Central memory CD4-positive, alpha-beta T cell (primary cell): ENCODE measurements around the gene TMEM129.
A peak's percentile ranks its signal among the peaks of the same experiment; 100 is the strongest.

Experiments
- DNase-seq: peaks from one replicate; pipeline ENCODE4 v3.0.0; 2022

Gene TMEM129

GRCh38 chr4:1757836-1758235 lies 36.7 kb upstream of the TMEM129 start:
- no peak for DNase-seq

GRCh38 chr4:1756893-1757779 lies 36.0 kb upstream of the TMEM129 start:
- no peak for DNase-seq

- DNase-seq, result no peak
Observed at GRCh38 chr4:1756079-1756478, 35.0 kb upstream of the TMEM129 start.

- no peak for DNase-seq
Observed at GRCh38 chr4:1755297-1755696, 34.2 kb upstream of the TMEM129 start.

- no peak for DNase-seq
Observed at GRCh38 chr4:1754336-1754735, 33.2 kb upstream of the TMEM129 start.

GRCh38 chr4:1753697-1754311 lies 32.7 kb upstream of the TMEM129 start:
- DNase-seq, result no peak

- DNase-seq, result no peak
Observed at GRCh38 chr4:1753294-1753696, 32.2 kb upstream of the TMEM129 start.

GRCh38 chr4:1752284-1753041 lies 31.3 kb upstream of the TMEM129 start:
- peak; percentile 13 for DNase-seq

GRCh38 chr4:1751919-1752283 lies 30.8 kb upstream of the TMEM129 start:
- DNase-seq, result no peak

GRCh38 chr4:1751155-1751918 lies 30.2 kb upstream of the TMEM129 start:
- no peak for DNase-seq

- no peak for DNase-seq
Observed at GRCh38 chr4:1750381-1751154, 29.4 kb upstream of the TMEM129 start.

- no peak for DNase-seq
Observed at GRCh38 chr4:1749826-1750225, 28.7 kb upstream of the TMEM129 start.

- DNase-seq, result no peak
Observed at GRCh38 chr4:1749370-1749769, 28.2 kb upstream of the TMEM129 start.

GRCh38 chr4:1748465-1748995 lies 27.4 kb upstream of the TMEM129 start:
- peak; percentile 64 for DNase-seq

- no peak for DNase-seq
Observed at GRCh38 chr4:1747603-1747967, 26.5 kb upstream of the TMEM129 start.

- DNase-seq, result no peak
Observed at GRCh38 chr4:1746919-1747602, 25.9 kb upstream of the TMEM129 start.

- peak; percentile 55 for DNase-seq
Observed at GRCh38 chr4:1746265-1746691, 25.2 kb upstream of the TMEM129 start.

GRCh38 chr4:1745697-1746096 lies 24.6 kb upstream of the TMEM129 start:
- no peak for DNase-seq

- no peak for DNase-seq
Observed at GRCh38 chr4:1745165-1745564, 24.0 kb upstream of the TMEM129 start.

GRCh38 chr4:1744552-1744951 lies 23.4 kb upstream of the TMEM129 start:
- no peak for DNase-seq

GRCh38 chr4:1743975-1744374 lies 22.9 kb upstream of the TMEM129 start:
- DNase-seq, result no peak
